ENCODE data around the gene PARVB. TPM values are rescaled to one million over a fixed set of nuclear protein-coding genes. Genes with fewer than 3 reads are reported as not detected.

Gene PARVB
- polyA plus RNA-seq, 4 donors: 0.45 to 16.5 (median 7.5) TPM

DNA sequence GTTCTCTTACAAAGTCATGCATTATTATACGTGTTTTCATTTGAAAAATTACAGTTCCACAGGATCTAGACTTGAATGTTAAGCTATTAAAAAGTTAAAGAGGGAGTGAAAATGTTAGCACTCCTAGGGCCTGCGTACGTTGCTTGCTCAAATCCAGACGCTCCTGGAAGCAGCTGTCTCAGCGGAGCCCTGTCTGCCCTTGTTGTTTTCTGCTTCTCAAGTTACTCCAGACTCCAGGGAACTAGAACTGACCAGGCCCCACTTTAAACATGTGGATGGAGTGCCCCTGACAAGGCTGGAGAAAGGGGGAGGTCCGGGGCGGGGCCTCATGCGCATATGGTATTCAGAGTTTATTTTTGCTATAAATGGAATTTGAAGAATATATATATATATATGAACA lies 9.6 kb downstream of the PARVB start:
- Histone ChIP-seq H3K36me3 (ENCODE audit: control insufficient read depth in 3 of 3, insufficient read depth in 2 of 3, low read depth in 1 of 3, low read length in 3 of 3) (no peaks in the 10 kb centered on the region), H3K27ac (ENCODE audit: low read depth in 1 of 3, low read length in 2 of 3) (no peak overlapping the region), H3K4me3 (ENCODE audit: low read depth in 1 of 3, low read length in 3 of 3) (no peak overlapping the region), H3K4me1 (ENCODE audit: control insufficient read depth in 3 of 3, insufficient read depth in 2 of 3, low read depth in 1 of 3, low read length in 2 of 3) (peaks cover 0 to 6% (median 5%) of the 10 kb centered on the region in 3 donors), H3K9me3 (ENCODE audit: control insufficient read depth in 2 of 2, insufficient read depth in 1 of 2, low read depth in 1 of 2, low read length in 1 of 2) (no peaks in the 10 kb centered on the region), H3K27me3 (ENCODE audit: control insufficient read depth in 3 of 3, insufficient read depth in 3 of 3, low read length in 3 of 3) (no peaks in the 10 kb centered on the region)
- DNase-seq (no peak), FAIRE-seq (no peak)
- WGBS, 3 donors: 74 to 79% (median 78%) methylated on average over 8 of the region's 8 CpGs

DNA sequence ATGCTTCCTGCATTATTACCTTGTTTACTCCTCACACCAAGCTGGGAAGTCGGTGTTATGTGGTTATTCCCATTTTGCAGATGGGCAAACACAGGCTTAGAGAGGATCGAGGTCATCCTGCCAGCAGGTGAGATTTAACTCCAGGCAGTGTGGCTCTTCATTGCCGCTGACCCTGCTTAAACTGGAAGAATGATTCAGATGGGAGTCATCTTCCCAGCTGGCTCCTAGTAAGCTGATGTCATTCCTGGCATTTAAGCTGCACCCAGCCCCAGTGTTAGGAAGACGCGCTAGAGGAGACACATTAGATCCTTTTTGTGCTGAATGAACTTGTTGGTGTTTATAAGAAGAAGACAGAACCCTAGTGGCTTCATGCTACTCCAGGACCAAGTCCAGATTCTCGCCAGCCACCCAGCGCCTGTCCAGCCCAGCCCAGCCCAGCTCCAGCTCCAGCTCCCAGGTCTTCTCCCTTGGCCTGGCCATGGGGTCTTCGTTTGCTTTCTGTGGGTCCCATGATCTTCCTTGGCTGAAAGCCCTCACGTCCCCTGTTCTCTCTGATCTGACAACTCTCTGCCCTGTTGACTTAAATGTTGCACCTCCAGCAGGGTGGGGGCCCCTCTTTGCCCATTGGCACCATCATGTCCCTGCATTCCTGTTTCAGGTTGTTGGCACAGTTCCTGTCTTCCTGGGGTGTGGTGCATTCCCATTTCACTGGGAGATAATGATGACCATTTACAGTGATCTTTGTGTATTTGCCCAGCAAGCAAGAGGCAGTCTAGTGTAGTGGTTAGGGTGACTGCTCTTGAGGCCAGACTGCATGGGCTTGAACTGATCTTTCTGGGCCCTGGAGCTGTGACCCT lies 13.6 kb downstream of the PARVB start:
- no peak overlapping the region for H3K4me3 ChIP-seq (ENCODE audit: low read depth in 1 of 3, low read length in 3 of 3)
- peak overlapping the region in 1 of 3 donors; percentile 64 for H3K27ac ChIP-seq (ENCODE audit: low read depth in 1 of 3, low read length in 2 of 3)
- 67 to 71% (median 68%) methylated on average over 9 of the region's 9 CpGs for WGBS, 3 donors
- no peaks in the 10 kb centered on the region for H3K9me3 ChIP-seq (ENCODE audit: control insufficient read depth in 2 of 2, insufficient read depth in 1 of 2, low read depth in 1 of 2, low read length in 1 of 2)
- FAIRE-seq (no peak), DNase-seq (no peak)
- no peaks in the 10 kb centered on the region for H3K27me3 ChIP-seq (ENCODE audit: control insufficient read depth in 3 of 3, insufficient read depth in 3 of 3, low read length in 3 of 3)
- H3K36me3 ChIP-seq (ENCODE audit: control insufficient read depth in 3 of 3, insufficient read depth in 2 of 3, low read depth in 1 of 3, low read length in 3 of 3): no peaks in the 10 kb centered on the region
- peaks cover 0 to 6% (median 5%) of the 10 kb centered on the region in 3 donors for H3K4me1 ChIP-seq (ENCODE audit: control insufficient read depth in 3 of 3, insufficient read depth in 2 of 3, low read depth in 1 of 3, low read length in 2 of 3)

DNA sequence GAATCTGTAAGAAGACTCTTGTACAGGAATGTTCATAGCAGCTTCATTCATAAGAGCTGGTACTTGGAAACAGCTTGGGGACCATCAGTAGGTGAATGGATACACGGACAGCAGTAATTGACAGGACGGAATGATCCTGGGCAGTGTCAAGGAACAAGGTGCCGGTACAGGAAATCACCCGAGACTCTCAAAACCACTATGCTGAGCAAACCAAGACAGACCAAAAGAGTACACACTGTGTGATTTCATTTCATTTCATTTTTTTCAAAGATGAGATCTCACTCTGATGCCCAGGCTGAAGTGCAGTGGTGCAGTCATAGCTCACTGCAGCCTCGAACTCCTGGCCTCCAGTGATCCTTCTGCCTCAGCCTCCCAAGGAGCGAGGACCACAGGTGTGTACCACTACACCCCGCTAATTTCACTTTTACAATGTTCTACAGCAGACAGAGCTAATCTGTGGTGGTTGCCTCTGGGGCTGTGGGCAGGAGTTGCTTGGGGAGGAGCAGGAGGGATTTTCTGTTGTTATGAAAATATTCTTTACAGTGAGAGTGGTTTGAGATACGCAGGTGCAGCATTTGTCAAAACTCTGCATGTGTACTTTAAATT lies 15.6 kb downstream of the PARVB start:
- Histone ChIP-seq H3K36me3 (ENCODE audit: control insufficient read depth in 3 of 3, insufficient read depth in 2 of 3, low read depth in 1 of 3, low read length in 3 of 3) (no peaks in the 10 kb centered on the region), H3K9me3 (ENCODE audit: control insufficient read depth in 2 of 2, insufficient read depth in 1 of 2, low read depth in 1 of 2, low read length in 1 of 2) (no peaks in the 10 kb centered on the region), H3K27me3 (ENCODE audit: control insufficient read depth in 3 of 3, insufficient read depth in 3 of 3, low read length in 3 of 3) (no peaks in the 10 kb centered on the region), H3K27ac (ENCODE audit: low read depth in 1 of 3, low read length in 2 of 3) (no peak overlapping the region), H3K4me3 (ENCODE audit: low read depth in 1 of 3, low read length in 3 of 3) (no peak overlapping the region), H3K4me1 (ENCODE audit: control insufficient read depth in 3 of 3, insufficient read depth in 2 of 3, low read depth in 1 of 3, low read length in 2 of 3) (peaks cover 0 to 6% (median 0%) of the 10 kb centered on the region in 3 donors)
- DNase-seq (no peak), FAIRE-seq (no peak)
- 74 to 85% (median 82%) methylated on average over 8 of the region's 8 CpGs for WGBS, 3 donors

DNA sequence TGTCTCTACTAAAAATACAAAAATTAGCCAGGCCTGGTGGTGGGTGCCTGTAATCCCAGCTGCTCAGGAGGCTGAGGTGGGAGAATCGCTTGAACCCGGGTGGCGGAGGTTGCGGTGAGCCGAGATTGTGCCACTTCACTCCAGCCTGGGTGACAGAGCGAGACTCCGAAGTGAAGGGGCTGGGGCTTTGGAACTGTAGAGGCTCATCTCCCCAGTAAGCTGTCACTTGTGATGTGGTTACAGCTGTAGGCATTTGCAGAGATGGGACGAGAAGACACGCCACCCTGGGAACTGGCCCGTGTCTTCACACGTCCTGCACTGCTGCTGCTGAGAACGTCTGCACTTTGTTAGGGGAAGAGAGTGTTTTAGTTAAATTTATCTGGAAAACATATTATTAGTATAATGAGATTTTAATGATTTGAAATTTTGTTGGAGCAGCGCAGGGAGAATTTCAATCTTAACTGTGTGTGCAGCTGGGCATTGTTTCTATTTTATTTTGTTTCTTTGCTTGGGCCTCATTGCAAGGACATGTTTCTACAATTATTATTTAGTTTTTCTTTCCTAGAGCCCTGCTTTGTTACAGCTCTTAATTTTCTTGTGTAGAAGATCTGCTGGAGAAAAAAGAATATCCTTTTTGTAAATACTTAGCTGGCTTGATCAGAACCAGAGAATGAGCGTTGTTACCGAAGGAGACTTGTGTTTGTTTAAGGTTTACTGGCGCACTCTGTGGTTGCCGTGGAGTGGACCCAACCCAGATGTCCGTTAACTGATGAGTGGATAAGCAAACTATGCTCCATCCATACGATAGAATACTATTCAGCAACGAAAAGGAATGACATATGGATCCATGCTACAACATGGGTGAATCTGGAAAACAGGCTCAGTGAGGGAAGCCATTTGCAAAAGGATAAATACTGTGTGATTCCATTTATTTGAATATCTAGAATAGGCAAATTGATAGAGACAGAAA lies 18.4 kb downstream of the PARVB start:
- Histone ChIP-seq H3K36me3 (ENCODE audit: control insufficient read depth in 3 of 3, insufficient read depth in 2 of 3, low read depth in 1 of 3, low read length in 3 of 3) (no peaks in the 10 kb centered on the region), H3K4me3 (ENCODE audit: low read depth in 1 of 3, low read length in 3 of 3) (no peak overlapping the region), H3K4me1 (ENCODE audit: control insufficient read depth in 3 of 3, insufficient read depth in 2 of 3, low read depth in 1 of 3, low read length in 2 of 3) (peaks cover 0 to 6% (median 0%) of the 10 kb centered on the region in 3 donors), H3K27me3 (ENCODE audit: control insufficient read depth in 3 of 3, insufficient read depth in 3 of 3, low read length in 3 of 3) (no peaks in the 10 kb centered on the region), H3K9me3 (ENCODE audit: control insufficient read depth in 2 of 2, insufficient read depth in 1 of 2, low read depth in 1 of 2, low read length in 1 of 2) (no peaks in the 10 kb centered on the region), H3K27ac (ENCODE audit: low read depth in 1 of 3, low read length in 2 of 3) (no peak overlapping the region)
- WGBS, 3 donors: 69 to 75% (median 71%) methylated on average over 20 of the region's 20 CpGs
- DNase-seq: no peak
- no peak for FAIRE-seq

DNA sequence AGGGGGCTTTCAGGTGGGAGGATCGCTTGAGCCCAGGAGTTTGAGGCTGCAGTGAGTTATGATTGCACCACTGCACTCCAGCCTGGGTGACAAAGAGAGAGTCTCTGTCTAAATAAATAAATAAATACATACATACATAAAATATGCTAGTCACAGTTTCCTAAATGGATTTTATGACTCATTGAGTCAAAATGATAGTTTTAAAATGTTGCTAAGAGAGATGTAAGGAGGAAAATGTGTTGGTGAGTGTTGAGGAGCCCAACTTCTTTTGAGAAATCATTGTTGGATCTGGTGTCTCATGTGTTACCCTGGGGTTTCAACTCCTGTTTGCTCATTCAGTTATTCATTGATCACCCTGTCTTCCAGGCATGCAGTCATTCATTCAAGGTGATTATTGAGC lies 21.0 kb downstream of the PARVB start:
- no peaks in the 10 kb centered on the region for H3K4me1 ChIP-seq (ENCODE audit: control insufficient read depth in 3 of 3, insufficient read depth in 2 of 3, low read depth in 1 of 3, low read length in 2 of 3)

DNA sequence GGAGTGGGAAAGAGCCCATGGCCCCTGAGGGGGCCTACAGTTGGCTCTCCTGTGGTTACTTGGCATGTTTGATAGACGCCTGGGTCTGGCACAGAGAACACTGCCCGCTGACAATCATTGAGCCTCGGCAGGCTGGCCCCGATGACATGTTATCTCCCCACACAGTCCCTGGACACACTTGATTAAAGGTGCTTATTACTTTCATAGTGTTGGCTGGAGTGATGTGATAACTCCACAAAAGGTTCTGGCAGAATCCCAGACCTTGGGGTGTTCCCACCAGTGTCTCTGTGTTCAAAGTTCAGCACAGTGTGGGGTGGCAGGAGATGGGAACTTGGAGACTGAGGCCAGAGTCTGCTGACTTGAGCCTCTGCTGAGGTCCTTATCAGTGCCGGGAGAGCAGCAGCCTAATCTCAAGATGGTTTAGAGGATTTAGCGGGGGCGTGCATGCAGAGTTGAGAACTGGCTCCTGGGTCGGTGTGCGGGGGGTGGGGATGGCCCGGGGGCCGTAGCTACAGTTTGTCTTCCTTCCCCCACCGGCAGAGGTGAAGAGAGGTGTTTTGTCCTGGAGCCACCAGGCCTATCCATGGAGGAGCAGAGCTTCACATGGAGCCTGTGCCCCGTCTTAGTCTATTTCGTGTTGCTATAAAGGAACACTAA lies 22.5 kb downstream of the PARVB start:
- H3K36me3 ChIP-seq (ENCODE audit: control insufficient read depth in 3 of 3, insufficient read depth in 2 of 3, low read depth in 1 of 3, low read length in 3 of 3): no peaks in the 10 kb centered on the region
- no peak overlapping the region for H3K27ac ChIP-seq (ENCODE audit: low read depth in 1 of 3, low read length in 2 of 3)
- H3K4me3 ChIP-seq (ENCODE audit: low read depth in 1 of 3, low read length in 3 of 3): no peak overlapping the region
- 53 to 82% (median 67%) methylated on average over 14 of the region's 14 CpGs for WGBS, 3 donors
- no peaks in the 10 kb centered on the region for H3K27me3 ChIP-seq (ENCODE audit: control insufficient read depth in 3 of 3, insufficient read depth in 3 of 3, low read length in 3 of 3)
- H3K4me1 ChIP-seq (ENCODE audit: control insufficient read depth in 3 of 3, insufficient read depth in 2 of 3, low read depth in 1 of 3, low read length in 2 of 3): no peaks in the 10 kb centered on the region
- no peaks in the 10 kb centered on the region for H3K9me3 ChIP-seq (ENCODE audit: control insufficient read depth in 2 of 2, insufficient read depth in 1 of 2, low read depth in 1 of 2, low read length in 1 of 2)
- FAIRE-seq (no peak), DNase-seq (no peak)

More for the DNA sequence above, 21.0 kb downstream of the PARVB start:
- no peak overlapping the region for H3K4me3 ChIP-seq (ENCODE audit: low read depth in 1 of 3, low read length in 3 of 3)
- FAIRE-seq (no peak), DNase-seq (no peak)
- no peaks in the 10 kb centered on the region for H3K27me3 ChIP-seq (ENCODE audit: control insufficient read depth in 3 of 3, insufficient read depth in 3 of 3, low read length in 3 of 3)
- H3K36me3 ChIP-seq (ENCODE audit: control insufficient read depth in 3 of 3, insufficient read depth in 2 of 3, low read depth in 1 of 3, low read length in 3 of 3): no peaks in the 10 kb centered on the region
- H3K27ac ChIP-seq (ENCODE audit: low read depth in 1 of 3, low read length in 2 of 3): no peak overlapping the region
- H3K9me3 ChIP-seq (ENCODE audit: control insufficient read depth in 2 of 2, insufficient read depth in 1 of 2, low read depth in 1 of 2, low read length in 1 of 2): no peaks in the 10 kb centered on the region
- 92 to 93% (median 93%) methylated on average over 1 of the region's 1 CpG for WGBS, 3 donors

DNA sequence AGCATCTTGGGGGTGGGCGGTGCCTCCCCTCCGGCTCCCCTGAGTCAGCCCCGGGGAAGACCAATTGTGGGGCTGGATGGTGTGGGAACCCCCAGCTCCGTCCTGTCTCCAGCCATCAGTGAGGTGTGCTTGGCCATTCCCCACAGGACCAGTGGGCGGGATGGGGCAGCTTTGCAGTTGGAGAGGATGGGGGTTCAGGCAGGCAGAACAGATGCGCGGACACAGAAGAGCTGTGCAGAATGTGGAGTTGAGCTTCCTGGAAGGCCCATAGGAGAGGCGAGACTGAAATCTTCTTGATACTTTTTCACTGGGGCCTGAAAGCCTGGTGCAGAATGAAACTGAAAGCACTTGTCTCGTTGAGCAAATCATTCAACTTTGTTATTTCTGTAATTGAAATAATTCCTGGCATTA lies 23.8 kb downstream of the PARVB start:
- DNase-seq (no peak), FAIRE-seq (no peak)
- 58 to 68% (median 66%) methylated on average over 8 to 9 of the region's 9 CpGs for WGBS, 3 donors
- H3K27ac ChIP-seq (ENCODE audit: low read depth in 1 of 3, low read length in 2 of 3): peak overlapping the region in 1 of 3 donors; percentile 0
- H3K4me3 ChIP-seq (ENCODE audit: low read depth in 1 of 3, low read length in 3 of 3): no peak overlapping the region
- H3K27me3 ChIP-seq (ENCODE audit: control insufficient read depth in 3 of 3, insufficient read depth in 3 of 3, low read length in 3 of 3): no peaks in the 10 kb centered on the region
- no peaks in the 10 kb centered on the region for H3K36me3 ChIP-seq (ENCODE audit: control insufficient read depth in 3 of 3, insufficient read depth in 2 of 3, low read depth in 1 of 3, low read length in 3 of 3)
- H3K9me3 ChIP-seq (ENCODE audit: control insufficient read depth in 2 of 2, insufficient read depth in 1 of 2, low read depth in 1 of 2, low read length in 1 of 2): no peaks in the 10 kb centered on the region
- no peaks in the 10 kb centered on the region for H3K4me1 ChIP-seq (ENCODE audit: control insufficient read depth in 3 of 3, insufficient read depth in 2 of 3, low read depth in 1 of 3, low read length in 2 of 3)
